A549 treated with AZD2906 at 1 μM for 4 hours (cell line): Measurements from ENCODE around the gene IL34. TPM values are rescaled to one million over a fixed set of nuclear protein-coding genes. Genes with fewer than 3 reads are reported as not detected.

ENCODE experiments used
- total RNA-seq: library from RNA; stranded (reverse); fragments of 200-300 nt; extraction: Qiagen RNA extraction; gene quantifications from 5 replicates; pipeline ENCODE4 v1.2.3, GENCODE V29; 2022

IL34 gene
- total RNA-seq = 0.26 to 0.63 TPM (median 0.52 TPM) in 5 replicates

DNA sequence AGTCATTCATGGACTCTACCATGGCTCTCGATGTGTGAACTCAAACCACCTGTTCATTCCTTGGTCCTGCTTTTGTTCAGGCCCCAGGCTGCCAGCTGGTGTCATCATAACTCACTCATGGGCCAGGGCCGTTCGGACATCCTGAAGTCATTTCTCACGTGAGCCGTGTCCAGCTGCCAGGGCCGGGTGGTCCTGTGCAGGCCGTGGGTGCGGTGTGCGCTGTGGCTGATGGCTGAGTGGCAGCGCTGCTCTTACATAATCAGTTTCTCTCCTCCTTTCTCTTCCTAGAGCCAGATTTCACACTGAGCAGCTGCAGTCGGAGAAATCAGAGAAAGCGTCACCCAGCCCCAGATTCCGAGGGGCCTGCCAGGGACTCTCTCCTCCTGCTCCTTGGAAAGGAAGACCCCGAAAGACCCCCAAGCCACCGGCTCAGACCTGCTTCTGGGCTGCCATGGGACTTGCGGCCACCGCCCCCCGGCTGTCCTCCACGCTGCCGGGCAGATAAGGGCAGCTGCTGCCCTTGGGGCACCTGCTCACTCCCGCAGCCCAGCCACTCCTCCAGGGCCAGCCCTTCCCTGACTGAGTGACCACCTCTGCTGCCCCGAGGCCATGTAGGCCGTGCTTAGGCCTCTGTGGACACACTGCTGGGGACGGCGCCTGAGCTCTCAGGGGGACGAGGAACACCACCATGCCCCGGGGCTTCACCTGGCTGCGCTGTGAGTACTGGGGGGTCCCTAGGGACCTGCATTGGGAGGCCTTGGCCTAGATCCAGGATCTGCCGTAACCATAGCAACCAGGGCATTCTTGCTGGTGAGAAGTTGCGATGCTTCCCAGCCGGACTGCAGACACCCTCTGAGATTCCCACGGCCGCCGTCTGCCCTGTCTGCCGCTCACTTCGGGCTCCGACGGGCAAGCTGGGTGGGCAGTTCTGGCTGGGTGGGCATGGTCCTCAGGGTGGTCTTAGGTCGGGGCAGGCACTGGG lies at the start of gene IL34:
IL34 (plus strand) TSS at position 300 of the 982 bp plus-strand sequence; CDS start at position 689, 389 bp downstream.

DNA sequence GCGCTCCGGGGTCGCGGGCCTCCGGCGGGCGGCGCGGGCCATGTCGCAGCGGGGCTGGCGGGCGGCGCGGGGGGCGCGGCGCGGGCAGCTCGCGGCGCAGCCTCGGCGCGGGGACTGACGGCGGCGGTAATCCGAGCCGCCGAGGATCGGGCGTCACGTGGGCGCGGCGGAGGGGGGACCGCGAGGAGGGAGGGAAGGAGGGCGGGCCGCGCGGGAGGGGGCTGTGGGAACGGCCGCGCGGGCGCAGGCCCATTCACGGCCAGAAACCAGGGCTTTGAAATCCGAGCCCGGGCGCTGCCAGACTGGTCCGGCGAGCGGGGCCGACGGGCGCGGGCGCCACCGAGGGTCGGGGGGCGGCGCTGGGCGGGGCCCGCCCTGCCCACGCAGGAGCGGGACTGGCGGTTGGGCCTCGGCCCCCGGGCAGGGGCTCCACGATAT lies 39.6 kb downstream of the IL34 start, which contains the start of gene MTSS2:
MTSS2 (minus strand) TSS at position 116 of the 438 bp plus-strand sequence. CDS start 262 bp downstream, outside the sequence.

Other genes with a start within 250 kb of the IL34 start
- 18.4 to 20.7 TPM (median 19.4 TPM) in 5 replicates for gene ST3GAL2, start 207.5 kb upstream of the IL34 start, total RNA-seq
- 3.8 to 5.0 TPM (median 4.8 TPM) in 5 replicates for gene FCSK, start 192.0 kb upstream of the IL34 start, total RNA-seq
- 25.6 to 31.6 TPM (median 31.2 TPM) in 5 replicates for gene COG4, start 123.0 kb upstream of the IL34 start, total RNA-seq
- gene SF3B3, start 122.7 kb upstream of the IL34 start, total RNA-seq = 119 to 203 TPM (median 184 TPM) in 5 replicates
- 71.1 to 106 TPM (median 93.0 TPM) in 5 replicates for gene MTSS2, start 39.5 kb downstream of the IL34 start, total RNA-seq
- 29.7 to 35.4 TPM (median 33.7 TPM) in 5 replicates for gene VAC14, start 154.6 kb downstream of the IL34 start, total RNA-seq